ENCODE measurements around the gene CYP2D6.

GRCh38 chr22:42160251-42160650 is 29.6 kb upstream of the CYP2D6 start:
- no peak for TF ChIP-seq CTCF (IDR thresholded peaks at IDR 0.05; ENCODE audit: insufficient read depth, low read depth, low read length)
- TF ChIP-seq EZH2 (IDR thresholded peaks at IDR 0.05; ENCODE audit: insufficient read depth, low read length) = no peak

All from astrocyte (in vitro differentiated cells and primary cell).